GM18508 (cell line): ENCODE measurements around the gene DHCR24.

ENCODE experiments used
- ATAC-seq: cut with Tn5 transposase; IDR thresholded peaks from one replicate; pipeline ENCODE4 v1.9.1; 2021; ENCODE audit warnings: moderate number of reproducible peaks; ENCODE audit not compliant: insufficient read depth, unreplicated experiment

DHCR24 gene

GRCh38 chr1:54848134-54848948 lies 38.7 kb downstream of the DHCR24 start:
- no peak for ATAC-seq

DNA sequence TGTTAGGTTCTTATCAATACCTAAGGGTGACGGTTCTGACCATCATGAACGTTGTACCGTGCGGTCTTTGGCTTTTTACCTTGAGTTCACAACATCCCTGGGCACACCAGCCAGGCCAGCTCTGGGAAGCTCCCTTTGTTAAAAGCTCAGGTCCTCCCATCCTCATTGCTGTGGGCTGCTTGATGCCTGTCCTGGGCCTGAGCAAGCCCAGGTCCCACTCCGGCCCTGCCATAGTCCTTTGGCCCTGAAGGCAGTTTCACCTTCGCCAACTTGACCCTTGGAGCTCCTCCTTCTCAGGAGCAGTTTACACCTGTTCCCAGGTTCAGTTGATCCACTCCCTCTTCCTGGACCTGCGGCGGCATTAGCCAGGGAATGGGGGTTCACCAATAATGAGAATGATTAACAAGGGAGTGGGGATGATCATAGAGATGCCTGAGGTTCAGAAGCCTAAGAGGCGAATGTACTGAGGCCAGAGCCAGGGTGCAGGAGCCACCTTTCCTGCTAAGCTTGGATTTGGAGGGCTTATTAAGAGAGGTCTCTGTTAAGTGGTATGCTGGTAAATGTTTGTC lies 40.2 kb downstream of the DHCR24 start:
- ATAC-seq, result no peak

DNA sequence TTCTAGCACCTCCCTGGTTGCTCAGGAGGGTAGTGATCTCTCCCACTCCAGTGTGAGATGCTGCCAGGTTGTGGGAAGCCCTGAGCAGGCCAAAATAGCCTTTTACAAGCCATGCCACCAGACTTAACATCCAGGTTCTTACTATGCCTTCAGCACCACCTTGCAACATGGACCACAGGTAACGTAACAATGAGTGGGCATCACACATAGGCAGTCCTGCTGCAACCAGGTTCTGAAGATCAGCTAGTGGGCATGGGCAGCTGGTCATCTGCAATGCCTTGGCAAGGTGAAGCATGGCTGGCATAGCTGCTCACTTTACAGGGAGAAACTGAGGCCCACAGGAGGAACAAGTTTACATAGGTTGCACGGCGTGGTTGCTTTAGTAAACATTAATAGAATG lies 40.7 kb downstream of the DHCR24 start:
- ATAC-seq, result no peak

- ATAC-seq, result no peak
Observed at GRCh38 chr1:54845772-54846171, 41.2 kb downstream of the DHCR24 start.

- ATAC-seq, result no peak
Observed at GRCh38 chr1:54844564-54844963, 42.4 kb downstream of the DHCR24 start.

DNA sequence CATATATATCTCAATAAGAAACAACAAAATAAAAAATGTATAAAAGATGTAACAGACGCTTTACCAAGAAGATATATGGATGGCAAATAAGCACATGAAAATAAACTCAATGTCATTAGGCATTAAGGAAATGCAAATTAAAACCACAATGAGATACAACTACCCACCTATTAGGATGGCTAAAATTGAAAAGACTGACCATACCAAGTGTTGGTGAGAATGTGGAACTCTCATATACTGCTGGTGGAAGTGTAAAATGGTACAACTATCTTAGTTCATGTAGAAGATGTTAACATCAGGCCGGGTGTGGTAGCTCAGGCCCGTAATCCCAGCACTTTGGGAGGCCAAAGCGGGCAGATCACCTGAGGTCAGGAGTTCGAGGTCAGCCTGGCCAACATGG lies 43.5 kb downstream of the DHCR24 start:
- ATAC-seq, result no peak

GRCh38 chr1:54842963-54843362 lies 44.0 kb downstream of the DHCR24 start:
- no peak for ATAC-seq

DNA sequence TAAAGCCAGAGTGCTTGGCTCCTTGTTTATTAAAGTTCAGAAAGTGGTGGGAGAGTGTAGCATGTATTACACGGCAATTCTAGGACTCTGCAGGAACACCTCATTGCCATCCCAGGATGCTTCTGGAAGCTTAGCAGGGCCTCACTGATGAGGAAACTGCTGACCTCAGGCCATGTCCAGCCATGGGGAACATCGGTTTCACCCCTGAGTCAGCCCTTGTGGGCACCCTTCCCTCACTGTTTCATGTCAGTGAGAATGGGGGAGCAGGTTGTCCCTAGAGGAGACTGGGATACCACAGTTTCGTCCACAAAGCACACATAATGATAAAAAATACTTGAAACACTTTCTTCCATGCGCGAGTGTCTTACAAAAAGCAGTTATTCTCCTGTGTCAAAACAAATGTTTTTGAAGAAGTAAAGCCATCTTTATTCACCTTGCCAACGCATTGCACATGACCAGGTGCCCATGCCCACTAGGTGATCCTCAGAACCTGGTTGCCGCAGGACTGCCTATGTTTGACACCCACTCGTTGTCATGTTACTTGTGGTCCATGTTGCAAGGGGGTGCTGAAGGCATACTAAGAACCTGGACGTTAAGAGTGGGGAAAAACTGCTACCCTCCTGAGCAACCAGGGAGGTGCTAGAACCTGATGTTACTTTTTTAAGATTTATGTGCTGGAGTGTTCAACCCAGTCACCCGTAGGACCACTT lies 44.6 kb downstream of the DHCR24 start:
- ATAC-seq, result no peak

DNA sequence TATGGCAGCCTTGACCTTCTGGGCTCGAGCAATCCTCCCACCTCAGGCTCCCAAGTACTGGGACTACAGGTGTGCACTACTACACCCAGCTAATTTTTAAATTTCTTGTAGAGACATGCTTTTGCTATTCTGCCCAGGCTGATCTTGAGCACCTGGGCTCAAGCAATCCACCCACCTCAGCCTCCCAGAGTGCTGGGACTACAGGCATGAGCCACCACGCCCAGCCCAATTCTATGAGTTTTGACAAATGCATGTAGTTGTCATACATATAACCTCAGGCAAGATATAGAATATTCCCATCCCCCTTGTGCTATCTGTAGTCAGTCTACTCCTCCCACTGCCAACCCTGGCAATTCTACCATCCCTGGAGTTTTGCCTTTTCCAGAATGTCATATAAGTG lies 47.2 kb downstream of the DHCR24 start:
- ATAC-seq, result no peak

DNA sequence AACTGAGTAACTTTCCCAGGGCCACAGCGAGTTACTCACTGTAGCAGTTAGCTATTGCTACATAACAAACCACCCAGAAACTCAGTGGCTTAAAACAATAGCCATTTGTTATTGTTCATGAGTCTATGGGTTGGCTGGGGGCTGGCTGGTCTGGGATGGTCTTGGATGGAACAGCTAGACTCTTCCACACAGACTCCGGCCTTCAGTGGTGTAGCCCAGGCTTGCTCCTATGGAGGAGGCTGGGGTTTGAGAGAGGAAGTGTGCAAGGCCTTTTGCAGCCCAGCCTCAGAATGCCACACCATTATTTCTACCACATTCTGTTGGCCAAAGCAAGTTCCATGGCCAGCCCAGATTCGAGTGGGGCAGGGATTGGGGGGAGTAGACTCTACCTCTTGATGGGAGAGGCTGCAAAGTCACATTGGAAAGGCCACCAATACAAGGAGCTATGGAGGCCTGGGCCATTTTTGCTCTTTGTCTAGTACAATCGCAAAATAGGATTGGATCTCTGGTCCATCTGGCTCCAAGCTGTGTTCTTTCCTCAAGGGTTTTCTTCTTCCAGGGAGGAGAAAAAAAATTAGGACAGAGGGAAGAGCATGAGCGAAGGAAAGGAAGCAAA lies 48.3 kb downstream of the DHCR24 start:
- no peak for ATAC-seq

- ATAC-seq, result no peak
Observed at GRCh38 chr1:54837002-54837853, 49.8 kb downstream of the DHCR24 start.

DNA sequence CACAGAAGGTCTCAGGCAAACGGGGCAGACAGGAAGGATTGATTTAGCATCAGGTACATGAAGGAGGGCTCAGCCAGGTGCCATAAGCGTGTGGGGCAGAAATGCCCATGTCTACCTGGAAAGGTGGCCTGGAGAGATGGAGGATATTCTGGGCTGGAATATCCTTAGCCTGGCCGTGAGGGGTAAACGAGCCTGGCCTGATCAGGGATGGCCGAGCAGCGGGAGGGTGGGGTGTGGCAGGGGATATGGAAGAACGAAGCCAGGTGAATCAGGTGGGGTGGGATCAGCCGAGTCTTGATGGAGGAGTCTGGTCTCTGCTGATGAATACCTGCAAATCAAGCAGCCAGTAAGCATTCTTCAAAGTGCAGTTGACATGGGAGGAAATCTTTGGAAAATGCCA lies 50.4 kb downstream of the DHCR24 start:
- ATAC-seq, result no peak

- ATAC-seq, result no peak
Observed at GRCh38 chr1:54835970-54836369, 51.0 kb downstream of the DHCR24 start.

DNA sequence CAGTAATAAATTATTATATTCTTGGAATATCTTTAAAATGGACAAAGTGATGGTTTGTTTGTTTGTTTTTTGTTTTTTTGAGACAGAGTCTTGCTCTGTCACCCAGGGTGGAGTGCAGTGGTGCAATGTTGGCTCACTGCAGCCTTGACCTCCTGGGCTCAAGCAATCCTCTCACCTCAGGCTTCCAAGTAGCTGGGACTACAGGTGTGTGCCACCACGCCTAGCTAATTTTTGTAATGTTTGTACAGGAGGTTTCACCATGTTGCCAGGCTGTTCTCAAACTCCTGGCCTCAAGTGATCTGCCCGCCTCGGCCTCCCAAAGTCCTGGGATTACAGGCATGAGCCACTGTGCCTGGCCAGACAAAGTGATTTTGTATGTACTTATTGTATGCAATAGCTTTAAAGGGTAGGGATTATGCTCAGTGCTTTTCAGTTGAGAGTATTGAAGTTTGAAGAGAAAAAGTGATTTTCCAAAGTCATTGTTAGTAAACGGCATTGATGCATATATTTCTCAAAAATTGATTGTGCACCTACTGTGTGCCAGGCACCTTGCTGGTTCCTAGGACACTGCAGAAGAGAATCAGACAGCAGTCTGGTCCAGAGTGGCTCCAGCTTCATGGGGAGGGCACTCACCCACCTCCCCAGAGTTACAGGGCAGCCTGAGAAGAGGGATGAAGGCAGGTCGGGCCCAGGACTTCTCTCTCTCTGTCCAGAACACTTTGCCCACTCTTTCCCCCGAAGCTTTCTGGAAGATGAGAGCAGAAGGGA lies 51.7 kb downstream of the DHCR24 start:
- no peak for ATAC-seq

- ATAC-seq, result no peak
Observed at GRCh38 chr1:54834007-54834541, 52.9 kb downstream of the DHCR24 start.

DNA sequence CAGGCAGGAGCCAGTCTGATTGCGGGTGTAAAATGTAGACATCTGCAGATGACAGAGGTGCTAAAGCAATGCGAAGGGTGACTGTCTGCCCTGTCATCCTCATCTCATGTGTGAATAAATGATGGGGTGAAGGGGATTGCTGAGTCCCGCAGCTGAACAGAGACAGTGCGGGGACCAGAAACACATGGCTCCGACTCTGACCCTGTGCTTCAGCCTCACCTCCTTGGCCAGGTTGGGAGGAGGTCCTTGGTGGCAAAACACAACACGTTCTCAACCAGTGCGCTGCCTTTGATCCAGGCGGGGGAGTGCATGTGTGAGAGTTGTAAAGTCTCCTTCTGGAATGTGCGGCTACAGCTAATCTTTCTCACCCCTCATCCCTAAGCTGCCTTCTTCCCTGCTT lies 53.9 kb downstream of the DHCR24 start:
- ATAC-seq, result no peak

- ATAC-seq, result no peak
Observed at GRCh38 chr1:54826226-54826816, 60.7 kb downstream of the DHCR24 start.

- no peak for ATAC-seq
Observed at GRCh38 chr1:54825696-54826095, 61.3 kb downstream of the DHCR24 start.

DNA sequence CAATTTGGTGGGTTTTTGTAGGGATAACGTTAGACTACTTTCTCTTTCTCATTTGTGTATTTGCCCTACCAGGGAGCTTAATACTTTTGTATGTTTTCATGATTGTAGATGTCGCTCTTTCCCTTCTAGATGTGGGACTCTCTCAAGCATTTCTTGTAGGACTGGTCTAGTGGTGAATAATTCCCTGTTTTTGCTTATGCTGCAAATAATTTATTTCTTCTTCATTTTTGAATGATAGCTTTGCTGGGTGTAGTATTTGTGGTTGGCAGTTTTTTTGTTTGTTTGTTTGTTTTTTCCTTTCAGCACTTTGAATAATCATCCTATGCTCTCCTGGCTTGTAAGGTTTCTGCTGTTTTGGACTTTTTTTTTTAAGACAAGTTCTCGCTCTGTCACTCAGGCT lies 63.3 kb downstream of the DHCR24 start:
- ATAC-seq, result no peak
